ENCODE measurements around the gene ARL2BP. TPM values are rescaled to one million over a fixed set of nuclear protein-coding genes. Genes with fewer than 3 reads are reported as not detected.

Gene ARL2BP
- total RNA-seq, 6 donors from 2014 or later: 18.9 to 74.9 (median 54.2) TPM

GRCh38 chr16:57284952-57285363 lies 39.9 kb downstream of the ARL2BP start:
- Histone ChIP-seq H3K36me3 (no peaks in the 10 kb centered on the region), H3K27me3 (peaks cover 0 to 14% (median 8%) of the 10 kb centered on the region in 4 donors), H3K4me1 (peaks cover 9 to 46% (median 24%) of the 10 kb centered on the region in 4 donors), H3K4me3 (peak overlapping the region; percentile 62 to 91 (median 68)), H3K27ac (peak overlapping the region; percentile 78 to 86 (median 86)), H3K9me3 (no peaks in the 10 kb centered on the region)
- DNase-seq (no peak), ATAC-seq (ENCODE audit: low FRiP score in 2 of 2) (no peak)
- TF ChIP-seq EP300 (IDR thresholded peaks at IDR 0.05): no peak
- TF ChIP-seq POLR2A (IDR thresholded peaks at IDR 0.05): no peak
- 17 to 24% methylated on average over 16 to 21 of the region's 22 CpGs for WGBS, 2 donors

- peaks cover 0 to 14% (median 8%) of the 10 kb centered on the region in 4 donors for H3K27me3 ChIP-seq
- 65 to 78% methylated on average over 5 of the region's 5 CpGs for WGBS, 2 donors
- no peak overlapping the region for H3K4me3 ChIP-seq
- peaks cover 6 to 42% (median 21%) of the 10 kb centered on the region in 4 donors for H3K4me1 ChIP-seq
- H3K36me3 ChIP-seq: no peaks in the 10 kb centered on the region
- H3K9me3 ChIP-seq: no peaks in the 10 kb centered on the region
- DNase-seq (no peak), ATAC-seq (ENCODE audit: low FRiP score in 2 of 2) (no peak)
- H3K27ac ChIP-seq: no peak overlapping the region
- TF ChIP-seq POLR2A (IDR thresholded peaks at IDR 0.05): no peak
- no peak for TF ChIP-seq EP300 (IDR thresholded peaks at IDR 0.05)
- TF ChIP-seq POLR2AphosphoS5 (IDR thresholded peaks at IDR 0.05): no peak
- TF ChIP-seq CTCF (IDR thresholded peaks at IDR 0.05): no peak
These were observed 40.3 kb downstream of the ARL2BP start for GRCh38 chr16:57285379-57285778.

GRCh38 chr16:57289391-57290257 lies 44.6 kb downstream of the ARL2BP start:
- peaks cover 0 to 9% (median 6%) of the 10 kb centered on the region in 4 donors for H3K4me1 ChIP-seq
- no peaks in the 10 kb centered on the region for H3K36me3 ChIP-seq
- H3K4me3 ChIP-seq: no peak overlapping the region
- TF ChIP-seq POLR2AphosphoS5 (IDR thresholded peaks at IDR 0.05) (no peak), POLR2A (IDR thresholded peaks at IDR 0.05) (no peak), EP300 (IDR thresholded peaks at IDR 0.05) (no peak), CTCF (IDR thresholded peaks at IDR 0.05) (no peak)
- DNase-seq (no peak), ATAC-seq (ENCODE audit: low FRiP score in 2 of 2) (no peak)
- H3K9me3 ChIP-seq: no peaks in the 10 kb centered on the region
- 71 to 86% methylated on average over 13 to 14 of the region's 14 CpGs for WGBS, 2 donors
- no peak overlapping the region for H3K27ac ChIP-seq
- peaks cover 0 to 3% (median 1%) of the 10 kb centered on the region in 4 donors for H3K27me3 ChIP-seq

GRCh38 chr16:57297856-57298255 lies 52.8 kb downstream of the ARL2BP start:
- Histone ChIP-seq H3K9me3 (no peaks in the 10 kb centered on the region), H3K27ac (no peak overlapping the region), H3K36me3 (no peaks in the 10 kb centered on the region), H3K27me3 (no peaks in the 10 kb centered on the region), H3K4me1 (peaks cover 15 to 18% (median 17%) of the 10 kb centered on the region in 4 donors), H3K4me3 (no peak overlapping the region)
- ATAC-seq (ENCODE audit: low FRiP score in 2 of 2) (no peak), DNase-seq (no peak)
- TF ChIP-seq POLR2A (IDR thresholded peaks at IDR 0.05) (no peak), POLR2AphosphoS5 (IDR thresholded peaks at IDR 0.05) (no peak), EP300 (IDR thresholded peaks at IDR 0.05) (no peak), CTCF (IDR thresholded peaks at IDR 0.05) (no peak)
- whole genome bisulfite sequencing, 2 donors: 65 to 84% methylated on average over 9 to 13 of the region's 13 CpGs

- Histone ChIP-seq H3K36me3 (no peaks in the 10 kb centered on the region), H3K9me3 (no peaks in the 10 kb centered on the region), H3K4me3 (peak overlapping the region in 3 of 4 donors; percentile 43 to 48 (median 45)), H3K27ac (peak overlapping the region; percentile 81 to 95 (median 90)), H3K4me1 (peaks cover 24 to 28% (median 25%) of the 10 kb centered on the region in 4 donors), H3K27me3 (no peaks in the 10 kb centered on the region)
- no peak for TF ChIP-seq CTCF (IDR thresholded peaks at IDR 0.05)
- no peak for TF ChIP-seq POLR2A (IDR thresholded peaks at IDR 0.05)
- no peak for TF ChIP-seq POLR2AphosphoS5 (IDR thresholded peaks at IDR 0.05)
- no peak for TF ChIP-seq EP300 (IDR thresholded peaks at IDR 0.05)
- 18 to 21% methylated on average over 14 of the region's 14 CpGs for WGBS, 2 donors
- ATAC-seq (ENCODE audit: low FRiP score in 2 of 2) (peak; percentile 54 to 65), DNase-seq (peak in 1 of 2 donors; percentile 55)
These were observed 54.1 kb downstream of the ARL2BP start for GRCh38 chr16:57299009-57299718.
